ENCODE results near the gene HDAC4. TPM values are rescaled to one million over a fixed set of nuclear protein-coding genes. Genes with fewer than 3 reads are reported as not detected.

Gene HDAC4
- total RNA-seq, 2 experiments from 2014 or later = 32.0 to 35.6 TPM

GRCh38 chr2:239365782-239366435, 34.9 kb downstream of the HDAC4 start:
- no peak for DNase-seq
- peaks cover 21% of the 10 kb centered on the region for H3K4me1 Mint-ChIP-seq (ENCODE audit: low read depth)
- H3K4me3 Mint-ChIP-seq = no peak overlapping the region
- H3K27me3 Mint-ChIP-seq (ENCODE audit: low read depth) = no peaks in the 10 kb centered on the region
- peaks cover 2% of the 10 kb centered on the region for H3K36me3 Mint-ChIP-seq (ENCODE audit: low read depth)
- H3K27ac Mint-ChIP-seq = no peak overlapping the region
- CTCF ChIA-PET = no interaction called here
- H3K9me3 Mint-ChIP-seq = no peaks in the 10 kb centered on the region
- intact Hi-C loops (cut with micrococcal nuclease) = no loop called here

GRCh38 chr2:239365071-239365781, 35.6 kb downstream of the HDAC4 start:
- Mint-ChIP-seq H3K9me3 (no peaks in the 10 kb centered on the region), H3K27me3 (ENCODE audit: low read depth) (no peaks in the 10 kb centered on the region), H3K36me3 (ENCODE audit: low read depth) (peaks cover 2% of the 10 kb centered on the region), H3K27ac (no peak overlapping the region), H3K4me1 (ENCODE audit: low read depth) (peaks cover 21% of the 10 kb centered on the region), H3K4me3 (no peak overlapping the region)
- CTCF ChIA-PET = no interaction called here
- no peak for DNase-seq
- intact Hi-C loops (cut with micrococcal nuclease) = no loop called here

- H3K4me3 Mint-ChIP-seq = no peak overlapping the region
- H3K4me1 Mint-ChIP-seq (ENCODE audit: low read depth) = peaks cover 19% of the 10 kb centered on the region
- DNase-seq = peak; percentile 35
- intact Hi-C loops (cut with micrococcal nuclease) = no loop called here
- no peaks in the 10 kb centered on the region for H3K36me3 Mint-ChIP-seq (ENCODE audit: low read depth)
- H3K27me3 Mint-ChIP-seq (ENCODE audit: low read depth) = no peaks in the 10 kb centered on the region
- CTCF ChIA-PET = no interaction called here
- no peaks in the 10 kb centered on the region for H3K9me3 Mint-ChIP-seq
- H3K27ac Mint-ChIP-seq = no peak overlapping the region
These were observed 36.7 kb downstream of the HDAC4 start for GRCh38 chr2:239363946-239364637.

- CTCF ChIA-PET = no interaction called here
- Mint-ChIP-seq H3K9me3 (no peaks in the 10 kb centered on the region), H3K27ac (no peak overlapping the region)
These were observed 38.3 kb downstream of the HDAC4 start for GRCh38 chr2:239362507-239362906.

GRCh38 chr2:239361311-239361642, 39.5 kb downstream of the HDAC4 start:
- intact Hi-C loops (cut with micrococcal nuclease) = no loop called here

More at GRCh38 chr2:239362507-239362906, 38.3 kb downstream of the HDAC4 start:
- peaks cover 1% of the 10 kb centered on the region for H3K36me3 Mint-ChIP-seq (ENCODE audit: low read depth)
- H3K4me1 Mint-ChIP-seq (ENCODE audit: low read depth) = peaks cover 16% of the 10 kb centered on the region
- no peak overlapping the region for H3K4me3 Mint-ChIP-seq
- DNase-seq = no peak
- intact Hi-C loops (cut with micrococcal nuclease) = no loop called here
- no peaks in the 10 kb centered on the region for H3K27me3 Mint-ChIP-seq (ENCODE audit: low read depth)

GRCh38 chr2:239360421-239361310, 40.2 kb downstream of the HDAC4 start:
- peaks cover 4% of the 10 kb centered on the region for H3K36me3 Mint-ChIP-seq (ENCODE audit: low read depth)
- no peak overlapping the region for H3K4me3 Mint-ChIP-seq
- no peak overlapping the region for H3K27ac Mint-ChIP-seq
- DNase-seq = no peak
- peaks cover 3% of the 10 kb centered on the region for H3K9me3 Mint-ChIP-seq
- intact Hi-C loops (cut with micrococcal nuclease) = no loop called here
- H3K27me3 Mint-ChIP-seq (ENCODE audit: low read depth) = no peaks in the 10 kb centered on the region
- H3K4me1 Mint-ChIP-seq (ENCODE audit: low read depth) = peaks cover 17% of the 10 kb centered on the region
- CTCF ChIA-PET = interaction anchor here (0.9 to 1.0 kb wide), 2 partner anchors 11 to 20 kb away, joined by 3 to 4 read pairs; no protein-coding TSS in a partner anchor

More at GRCh38 chr2:239361311-239361642, 39.5 kb downstream of the HDAC4 start:
- no peak for DNase-seq
- Mint-ChIP-seq H3K36me3 (ENCODE audit: low read depth) (peaks cover 3% of the 10 kb centered on the region), H3K9me3 (no peaks in the 10 kb centered on the region), H3K27ac (no peak overlapping the region), H3K4me1 (ENCODE audit: low read depth) (peaks cover 17% of the 10 kb centered on the region), H3K4me3 (no peak overlapping the region), H3K27me3 (ENCODE audit: low read depth) (no peaks in the 10 kb centered on the region)
- CTCF ChIA-PET = no interaction called here

GRCh38 chr2:239360008-239360407, 40.8 kb downstream of the HDAC4 start:
- H3K36me3 Mint-ChIP-seq (ENCODE audit: low read depth) = peaks cover 11% of the 10 kb centered on the region
- H3K9me3 Mint-ChIP-seq = peaks cover 9% of the 10 kb centered on the region
- intact Hi-C loops (cut with micrococcal nuclease) = no loop called here
- DNase-seq = no peak
- H3K4me1 Mint-ChIP-seq (ENCODE audit: low read depth) = peaks cover 20% of the 10 kb centered on the region
- no peak overlapping the region for H3K27ac Mint-ChIP-seq
- H3K4me3 Mint-ChIP-seq = no peak overlapping the region
- CTCF ChIA-PET = interaction anchor here (0.9 to 1.0 kb wide), 2 partner anchors 10 to 21 kb away, joined by 3 to 4 read pairs; no protein-coding TSS in a partner anchor
- no peaks in the 10 kb centered on the region for H3K27me3 Mint-ChIP-seq (ENCODE audit: low read depth)

- no peaks in the 10 kb centered on the region for H3K27me3 Mint-ChIP-seq (ENCODE audit: low read depth)
- CTCF ChIA-PET = interaction anchor here (0.9 kb wide), 1 partner anchor 84 kb away, joined by 6 read pairs; no protein-coding TSS in a partner anchor
These were observed 41.5 kb downstream of the HDAC4 start for GRCh38 chr2:239359196-239359912.

GRCh38 chr2:239358062-239358754, 42.6 kb downstream of the HDAC4 start:
- no peak overlapping the region for H3K4me3 Mint-ChIP-seq
- H3K4me1 Mint-ChIP-seq (ENCODE audit: low read depth) = peaks cover 10% of the 10 kb centered on the region
- intact Hi-C loops (cut with micrococcal nuclease) = no loop called here
- no peaks in the 10 kb centered on the region for H3K27me3 Mint-ChIP-seq (ENCODE audit: low read depth)
- H3K9me3 Mint-ChIP-seq = peaks cover 15% of the 10 kb centered on the region
- DNase-seq = no peak
- peaks cover 23% of the 10 kb centered on the region for H3K36me3 Mint-ChIP-seq (ENCODE audit: low read depth)
- H3K27ac Mint-ChIP-seq = no peak overlapping the region
- CTCF ChIA-PET = no interaction called here

More at GRCh38 chr2:239359196-239359912, 41.5 kb downstream of the HDAC4 start:
- Mint-ChIP-seq H3K27ac (no peak overlapping the region), H3K4me3 (no peak overlapping the region), H3K9me3 (peaks cover 15% of the 10 kb centered on the region), H3K4me1 (ENCODE audit: low read depth) (peaks cover 17% of the 10 kb centered on the region), H3K36me3 (ENCODE audit: low read depth) (peaks cover 17% of the 10 kb centered on the region)
- intact Hi-C loops (cut with micrococcal nuclease) = no loop called here
- no peak for DNase-seq

- CTCF ChIA-PET = no interaction called here
- Mint-ChIP-seq H3K36me3 (ENCODE audit: low read depth) (peaks cover 31% of the 10 kb centered on the region), H3K4me1 (ENCODE audit: low read depth) (peaks cover 10% of the 10 kb centered on the region), H3K27ac (no peak overlapping the region), H3K4me3 (no peak overlapping the region), H3K9me3 (peaks cover 15% of the 10 kb centered on the region), H3K27me3 (ENCODE audit: low read depth) (no peaks in the 10 kb centered on the region)
- no peak for DNase-seq
- intact Hi-C loops (cut with micrococcal nuclease) = no loop called here
These were observed 45.1 kb downstream of the HDAC4 start for GRCh38 chr2:239355724-239356123.

GRCh38 chr2:239355139-239355538, 45.7 kb downstream of the HDAC4 start:
- Mint-ChIP-seq H3K9me3 (peaks cover 15% of the 10 kb centered on the region), H3K4me1 (ENCODE audit: low read depth) (peaks cover 10% of the 10 kb centered on the region), H3K4me3 (no peak overlapping the region), H3K36me3 (ENCODE audit: low read depth) (peaks cover 31% of the 10 kb centered on the region), H3K27me3 (ENCODE audit: low read depth) (no peaks in the 10 kb centered on the region), H3K27ac (no peak overlapping the region)
- no peak for DNase-seq
- CTCF ChIA-PET = no interaction called here
- intact Hi-C loops (cut with micrococcal nuclease) = no loop called here
